GM18870 (cell line): ENCODE data around the gene OR7G1.
"Not testable (repeated sequence)": the region's sequence is repeated elsewhere in the genome, so short reads cannot be mapped to it uniquely, and the experiment has no call there.

Experiments used
- ATAC-seq: cut with Tn5 transposase; IDR thresholded peaks from one replicate; pipeline ENCODE4 v1.9.1; 2021; ENCODE audit warnings: moderate library complexity; ENCODE audit not compliant: unreplicated experiment

The OR7G1 gene

DNA sequence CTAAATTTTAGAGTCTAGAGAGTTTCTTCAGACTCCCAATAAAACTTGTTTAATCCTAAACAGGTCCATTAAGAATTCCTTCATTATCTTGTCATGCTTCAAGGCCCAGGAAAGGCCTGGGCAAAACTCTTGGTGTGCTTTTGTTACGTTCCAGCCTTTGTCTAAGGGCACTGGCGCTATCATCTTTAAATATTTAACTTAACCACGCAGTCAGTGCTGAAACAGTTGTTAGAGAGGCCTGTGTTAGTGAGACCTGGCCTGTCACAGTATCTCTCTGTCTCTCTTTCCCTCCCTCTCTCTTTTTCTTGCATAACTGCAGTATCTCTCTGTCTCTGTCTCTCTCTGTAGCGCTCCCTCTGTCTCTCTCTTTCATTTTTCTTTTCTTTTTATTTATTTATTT lies 36.9 kb downstream of the OR7G1 start:
- no peak for ATAC-seq

DNA sequence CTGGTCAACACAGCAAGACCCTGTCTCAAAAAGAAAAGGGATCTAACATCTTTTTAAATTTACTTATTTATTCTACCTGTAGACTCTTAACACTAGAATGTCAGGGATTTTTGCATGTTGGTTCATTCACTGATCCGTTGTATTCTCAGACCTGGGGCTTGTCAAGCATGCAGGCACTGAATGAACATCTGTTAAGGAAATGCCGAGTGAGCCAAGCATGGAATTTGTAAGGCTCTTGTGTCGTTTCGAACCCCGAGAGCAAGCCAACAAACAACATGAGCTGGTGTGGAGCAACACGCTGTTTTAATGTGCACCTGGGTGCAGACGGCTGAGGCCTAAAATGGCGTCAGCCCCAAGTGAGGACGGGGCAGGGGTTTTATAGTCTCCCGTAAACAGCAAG lies 38.7 kb downstream of the OR7G1 start:
- ATAC-seq = no peak

DNA sequence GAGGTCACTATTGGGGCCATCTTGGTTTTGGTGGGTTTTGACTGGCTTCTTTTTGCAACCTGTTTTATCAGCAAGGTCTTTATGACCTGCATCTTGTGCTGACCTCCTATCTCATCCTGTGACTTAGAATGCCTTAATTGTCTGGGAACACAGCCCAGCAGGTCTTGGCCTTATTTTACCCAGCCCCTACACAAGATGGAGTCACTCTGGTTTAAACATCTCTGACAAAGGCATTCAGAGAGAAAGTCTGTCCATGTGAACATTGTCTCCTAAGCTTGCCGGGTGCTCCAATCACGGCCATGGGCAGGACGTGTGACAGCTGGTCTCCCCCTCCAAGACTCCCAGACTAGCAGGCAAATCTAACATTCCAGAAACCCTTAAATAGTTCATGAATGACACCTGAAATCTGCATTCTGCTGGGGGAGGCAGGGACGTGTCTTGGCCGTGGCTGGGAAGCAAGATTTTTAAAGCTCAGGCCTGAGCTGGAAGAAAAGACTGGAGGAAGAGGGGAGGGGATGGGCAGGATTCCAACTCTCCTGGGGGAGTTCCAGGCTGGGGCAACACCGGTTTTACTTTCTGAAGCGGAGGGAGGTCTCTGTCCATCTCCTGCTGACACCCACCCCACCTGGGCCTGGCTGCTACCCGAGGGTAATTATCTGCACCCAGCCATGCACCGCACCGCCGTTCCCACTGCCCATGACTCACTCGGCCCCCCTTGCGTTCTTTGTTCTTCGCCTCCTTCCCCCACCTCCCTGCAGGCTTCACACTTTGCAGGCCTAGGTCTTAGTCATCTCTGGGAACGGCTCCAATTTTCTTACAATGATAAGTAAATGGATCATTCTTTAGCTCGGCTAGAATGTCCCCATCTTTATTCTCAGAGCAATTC lies 40.3 kb downstream of the OR7G1 start:
- no peak for ATAC-seq

DNA sequence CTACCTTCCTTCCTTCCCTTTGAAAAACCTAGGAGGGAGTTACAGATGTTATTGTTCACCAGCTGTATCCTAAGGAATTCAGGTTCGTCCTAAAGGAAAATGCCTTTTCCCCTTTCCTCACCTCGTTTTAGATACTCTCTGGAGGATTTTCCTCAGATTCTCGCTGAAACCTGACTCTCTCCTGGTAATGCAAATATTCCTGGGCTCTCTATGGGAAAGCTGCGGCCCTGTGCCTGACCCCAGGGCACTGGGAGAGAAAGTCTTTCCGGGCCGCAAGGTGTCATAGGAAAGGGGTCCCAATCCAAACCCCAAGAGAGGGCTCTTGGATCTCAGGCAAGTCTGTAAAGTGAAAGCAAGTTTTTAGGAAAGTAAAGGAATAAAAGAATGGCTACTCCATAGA lies 41.8 kb downstream of the OR7G1 start:
- ATAC-seq = no peak

DNA sequence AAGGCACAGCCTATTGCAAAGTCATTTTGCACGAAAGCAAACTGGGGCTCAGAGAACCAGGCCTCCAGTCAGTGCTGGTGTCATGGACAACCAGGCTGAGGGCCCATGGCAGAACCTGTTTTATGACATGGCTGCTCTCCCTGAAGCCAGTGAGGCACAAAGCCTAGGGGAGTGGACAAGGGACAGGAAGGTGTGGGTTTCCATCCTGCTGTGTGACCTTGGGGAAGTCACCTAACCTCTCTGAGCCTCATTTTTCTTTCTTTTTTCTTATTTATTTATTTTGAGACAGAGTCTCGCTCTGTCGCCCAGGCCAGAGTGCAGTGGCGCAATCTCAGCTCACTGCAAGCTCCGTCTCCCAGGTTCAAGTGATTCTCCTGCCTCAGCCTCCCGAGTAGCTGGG lies 43.8 kb downstream of the OR7G1 start:
- ATAC-seq = not testable (repeated sequence)

DNA sequence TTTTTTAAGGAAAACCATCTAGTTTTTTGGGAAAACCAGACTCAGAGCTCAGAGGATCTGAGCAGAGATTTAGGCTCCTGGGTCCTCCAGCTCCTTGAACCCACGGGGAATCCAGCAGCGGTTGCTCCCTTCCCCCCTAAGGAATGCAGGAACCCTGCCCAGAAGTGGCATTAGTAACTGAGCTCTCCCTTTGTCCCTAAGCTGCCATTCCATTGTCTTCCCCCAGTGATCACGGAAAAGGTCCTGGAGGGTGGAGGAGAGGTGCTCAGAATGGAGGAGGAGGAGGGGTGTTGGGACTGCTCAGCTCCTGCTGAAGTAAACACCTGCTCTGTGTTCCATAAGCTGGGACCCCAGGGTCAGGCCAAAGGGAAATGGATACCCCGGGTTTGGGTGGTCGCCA lies 45.5 kb downstream of the OR7G1 start:
- no peak for ATAC-seq

DNA sequence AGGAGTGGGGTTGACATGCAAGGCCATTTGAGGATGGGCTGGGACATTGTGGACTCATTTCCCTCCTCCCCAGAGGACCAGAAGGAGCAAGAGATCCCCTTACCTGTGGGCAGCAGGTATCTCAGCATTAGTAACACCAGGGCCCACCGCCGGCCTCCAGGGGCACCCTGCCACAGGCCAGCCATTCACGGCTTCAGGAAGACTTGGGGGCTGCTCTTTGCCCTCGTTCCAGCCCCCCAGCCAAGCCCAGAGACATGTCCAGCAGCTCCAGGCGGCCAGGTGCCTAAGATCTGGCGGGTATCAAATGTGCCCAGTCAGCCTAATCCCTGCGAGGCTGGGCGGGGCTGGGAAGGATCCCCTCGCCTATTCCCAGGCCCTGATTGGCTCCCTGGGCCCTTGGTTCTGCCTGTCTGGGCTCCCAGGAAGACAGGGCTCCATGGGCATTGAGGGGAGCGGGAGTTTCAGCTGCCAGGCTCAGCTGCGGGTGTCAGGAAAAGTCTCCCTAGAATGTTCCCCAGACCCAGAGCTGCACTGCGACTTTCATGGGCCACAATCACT lies 50.0 kb downstream of the OR7G1 start:
- ATAC-seq = no peak
